GM12874 (cell line): ENCODE measurements around the gene C1QL1.

Experiments used
- CTCF ChIP-seq: IDR thresholded peaks from 2 replicates; pipeline ENCODE4 v1.5.1; 2011; ENCODE audit warnings: low read depth, mild to moderate bottlenecking, control low read depth, low read length, moderate library complexity; ENCODE audit not compliant: insufficient read depth

C1QL1 gene

GRCh38 chr17:44968225-44969143 is at the start of gene C1QL1:
TSS of gene C1QL1 (minus strand) at chr17:44968303. CDS start at chr17:44968048, 255 bp downstream.
- no peak for TF ChIP-seq CTCF

- peak; percentile 40 for TF ChIP-seq CTCF
These were observed 48.7 kb upstream of the C1QL1 start for GRCh38 chr17:45016823-45017222.

- no peak for TF ChIP-seq CTCF
These were observed 48.1 kb upstream of the C1QL1 start for GRCh38 chr17:45016237-45016636.

GRCh38 chr17:45013021-45013997 is 45.2 kb upstream of the C1QL1 start:
- TF ChIP-seq CTCF, result no peak

- no peak for TF ChIP-seq CTCF
These were observed 43.7 kb upstream of the C1QL1 start for GRCh38 chr17:45011767-45012166.

GRCh38 chr17:45009676-45010467 is 41.8 kb upstream of the C1QL1 start:
- no peak for TF ChIP-seq CTCF
